Measurements from ENCODE around the gene TMEM266.

The TMEM266 gene

DNA sequence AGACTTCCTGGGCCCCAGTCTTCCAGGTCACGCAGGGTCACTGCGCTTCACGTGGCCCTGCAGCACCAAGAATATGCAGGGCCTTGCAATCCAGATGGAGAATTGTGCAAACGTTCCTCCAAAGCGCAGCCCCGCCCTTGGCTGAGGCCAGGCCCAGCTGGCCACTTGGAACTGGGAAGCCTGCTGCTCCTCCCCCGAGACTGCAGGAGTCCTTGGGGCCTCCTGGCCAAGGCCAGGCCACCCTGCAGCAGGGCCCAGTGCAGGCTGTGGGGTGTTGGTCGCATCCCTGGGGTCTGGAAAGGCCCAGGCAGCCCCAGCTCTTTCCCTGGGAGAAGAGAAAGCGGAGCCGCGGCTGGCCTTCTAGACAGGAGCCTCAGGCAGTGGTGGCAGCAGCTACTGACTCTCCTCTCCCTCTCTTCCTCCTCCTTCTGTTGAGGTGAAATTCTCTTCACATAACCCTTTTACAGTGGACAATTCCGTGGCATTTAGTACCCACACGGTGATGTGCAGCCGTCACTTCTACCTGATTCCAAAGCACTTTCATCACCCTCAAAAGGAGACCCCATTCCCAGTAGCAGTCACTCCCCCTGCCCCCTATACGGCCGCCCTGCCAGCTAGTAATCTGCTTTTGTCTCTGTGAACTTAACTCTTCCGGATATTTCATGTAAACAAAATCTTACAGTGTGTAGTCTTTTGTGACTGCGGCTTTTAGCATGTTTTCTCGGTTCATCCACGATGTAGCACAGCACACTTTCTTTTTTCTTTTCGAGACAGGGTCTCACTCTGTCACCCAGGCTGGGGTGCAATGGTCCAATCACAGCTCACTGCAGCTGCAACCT lies 103.9 kb downstream of the TMEM266 start:
- FAIRE-seq: no peak

GRCh38 chr15:76164602-76165001 lies 104.8 kb downstream of the TMEM266 start:
- no peak for FAIRE-seq

DNA sequence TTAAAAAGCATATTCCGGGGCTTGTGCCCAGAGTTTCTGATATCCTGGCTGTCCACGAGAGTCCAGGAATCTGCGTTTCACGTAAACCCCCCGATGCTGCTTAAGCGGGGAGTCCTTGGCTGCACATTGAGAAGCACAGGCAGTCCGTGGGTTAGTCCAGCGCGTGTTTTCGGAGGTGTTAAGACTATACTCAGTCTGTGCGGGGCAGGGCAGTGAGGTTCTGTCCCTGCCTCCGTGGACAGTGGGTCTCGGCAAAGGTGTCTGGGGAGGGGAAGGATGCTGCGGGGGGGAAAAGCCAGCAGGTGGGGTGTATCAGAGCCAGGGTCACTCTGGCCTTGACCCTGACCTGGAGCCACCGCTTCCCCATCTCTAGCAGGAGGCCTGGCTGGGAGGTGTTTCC lies 106.2 kb downstream of the TMEM266 start:
- FAIRE-seq: no peak

DNA sequence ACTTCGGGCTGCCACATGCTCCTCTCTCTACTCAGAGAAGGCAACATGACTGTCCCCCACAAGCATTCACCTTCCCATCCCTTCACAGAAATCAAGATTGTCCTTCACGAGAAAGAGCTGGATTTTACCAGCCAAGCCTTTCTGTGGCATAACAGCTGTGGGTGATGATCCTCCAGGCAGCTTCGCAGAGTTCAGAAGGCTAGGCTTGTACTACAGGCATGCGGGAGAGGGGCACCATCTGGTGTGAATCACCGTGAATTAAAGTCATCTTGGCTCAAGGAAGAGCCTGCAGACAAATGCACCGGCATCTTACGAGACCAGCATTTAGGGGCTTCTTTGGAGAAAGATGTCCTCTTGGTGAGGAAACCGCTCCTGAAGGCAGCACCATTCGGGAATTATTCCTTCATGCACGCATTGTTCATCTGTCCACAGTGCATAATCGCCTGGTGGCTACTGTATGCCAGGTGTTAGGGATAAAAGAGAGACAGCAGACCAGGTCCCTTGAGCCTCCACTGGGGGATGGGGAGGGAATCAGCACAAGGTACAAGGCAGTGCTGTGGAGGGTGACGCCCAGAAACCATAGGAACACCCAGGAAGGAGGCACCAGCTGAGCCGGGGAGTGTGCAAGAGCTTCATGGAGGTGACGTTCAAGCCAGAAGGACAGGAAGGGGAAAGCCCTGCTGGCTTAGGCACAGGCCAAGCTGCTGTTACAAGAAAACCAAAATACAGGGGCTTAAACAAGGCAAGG lies 108.6 kb downstream of the TMEM266 start:
- FAIRE-seq: no peak

GRCh38 chr15:76169018-76169417 lies 109.2 kb downstream of the TMEM266 start:
- no peak for FAIRE-seq

GRCh38 chr15:76169911-76170800 lies 110.4 kb downstream of the TMEM266 start:
- no peak for FAIRE-seq

- FAIRE-seq: no peak
Observed at GRCh38 chr15:76172782-76173181, 113.0 kb downstream of the TMEM266 start.

GRCh38 chr15:76173317-76173834 lies 113.6 kb downstream of the TMEM266 start:
- no peak for FAIRE-seq

GRCh38 chr15:76174654-76175053 lies 114.9 kb downstream of the TMEM266 start:
- FAIRE-seq: no peak

GRCh38 chr15:76175442-76175841 lies 115.7 kb downstream of the TMEM266 start:
- no peak for FAIRE-seq

- no peak for FAIRE-seq
Observed at GRCh38 chr15:76176059-76176458, 116.3 kb downstream of the TMEM266 start.

DNA sequence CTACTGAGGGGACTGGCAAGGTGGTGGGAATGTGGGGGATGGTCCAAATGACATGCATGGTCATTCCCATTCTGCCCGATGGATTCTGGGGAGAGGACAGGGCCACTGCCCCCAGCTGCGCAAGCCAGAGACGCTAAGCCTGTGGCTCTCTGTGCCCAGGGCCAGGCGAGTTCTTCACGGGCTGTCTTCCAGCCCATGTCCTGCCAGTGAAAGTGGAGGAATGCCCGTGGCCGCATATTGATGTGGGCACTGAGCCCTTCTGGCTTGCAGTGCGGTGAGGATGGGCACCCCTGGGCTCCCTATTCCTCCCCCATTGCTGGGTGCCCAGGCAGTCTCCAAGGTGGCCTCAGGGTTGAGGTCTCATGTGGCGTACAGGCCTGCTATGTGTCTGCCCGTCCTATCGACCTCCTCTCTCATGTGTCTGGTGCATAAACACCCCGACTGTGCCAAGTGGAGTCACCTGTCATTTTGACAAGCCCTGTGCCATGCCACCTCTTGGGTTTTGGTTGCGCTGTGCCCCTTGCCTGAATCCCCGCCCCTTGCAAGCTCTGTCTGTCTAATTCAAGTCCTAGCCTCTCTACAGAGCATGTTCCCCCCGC lies 116.8 kb downstream of the TMEM266 start:
- no peak for FAIRE-seq

- FAIRE-seq: no peak
Observed at GRCh38 chr15:76177491-76178040, 117.8 kb downstream of the TMEM266 start.

GRCh38 chr15:76178296-76179000 lies 118.7 kb downstream of the TMEM266 start:
- FAIRE-seq: no peak

DNA sequence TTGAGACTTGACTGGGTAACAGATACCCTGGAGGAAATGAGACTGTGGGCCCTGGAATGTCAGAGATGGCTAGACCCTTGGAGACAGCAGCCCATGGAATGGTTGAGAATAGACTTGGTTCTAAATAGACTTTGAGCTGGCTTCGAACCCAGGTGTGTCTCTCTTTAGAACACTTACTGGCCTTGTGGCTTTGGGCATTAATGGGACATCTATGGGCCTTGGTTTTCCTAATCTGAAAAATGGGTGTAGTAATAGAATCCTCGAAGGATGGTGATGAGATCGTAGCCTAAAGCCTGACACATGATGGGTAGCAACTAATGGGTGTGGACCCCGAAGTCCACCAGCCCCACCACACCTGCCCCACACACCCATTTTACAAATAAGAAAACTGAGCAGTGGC lies 119.2 kb downstream of the TMEM266 start:
- no peak for FAIRE-seq

DNA sequence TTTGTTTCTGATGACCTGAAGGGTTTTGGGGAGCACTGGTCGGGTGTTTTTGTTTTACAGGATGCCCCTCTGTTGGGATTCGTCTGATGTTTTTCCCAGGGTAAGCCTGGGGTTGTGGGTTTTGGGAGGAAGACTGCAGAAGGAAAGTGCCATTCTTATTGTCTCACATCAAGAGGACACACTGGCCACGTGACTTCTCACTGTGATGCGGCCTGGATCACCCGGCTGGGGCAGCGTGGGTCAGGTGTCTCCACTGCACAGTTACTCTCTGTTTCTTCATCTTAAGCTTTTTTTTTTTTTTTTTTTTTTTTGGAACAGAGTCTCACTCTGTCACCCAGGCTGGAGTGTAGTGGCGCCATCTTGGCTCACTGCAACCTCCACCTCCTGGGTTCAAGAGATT lies 120.5 kb downstream of the TMEM266 start:
- no peak for FAIRE-seq

- FAIRE-seq: no peak
Observed at GRCh38 chr15:76181705-76182107, 121.9 kb downstream of the TMEM266 start.

- FAIRE-seq: no peak
Observed at GRCh38 chr15:76183930-76184649, 124.3 kb downstream of the TMEM266 start.

DNA sequence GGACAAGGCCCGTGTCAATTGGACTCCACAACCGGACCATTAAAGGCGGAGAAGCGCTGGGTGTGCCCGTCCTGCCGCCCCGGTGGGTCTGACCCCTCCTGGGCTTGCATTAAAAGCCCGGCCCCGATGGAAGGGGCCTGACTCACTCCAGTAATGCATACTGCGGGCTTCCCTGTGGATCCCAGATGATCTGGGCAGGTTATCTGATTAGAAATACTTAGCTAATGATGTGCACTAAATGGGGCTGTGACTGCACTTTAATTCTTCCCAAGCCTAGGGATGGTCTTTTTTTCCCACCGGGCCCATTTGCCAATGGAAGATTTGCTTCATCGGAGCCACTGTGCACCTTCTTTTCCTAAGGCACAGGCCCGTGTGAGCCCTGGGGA lies 124.9 kb downstream of the TMEM266 start:
- no peak for FAIRE-seq

DNA sequence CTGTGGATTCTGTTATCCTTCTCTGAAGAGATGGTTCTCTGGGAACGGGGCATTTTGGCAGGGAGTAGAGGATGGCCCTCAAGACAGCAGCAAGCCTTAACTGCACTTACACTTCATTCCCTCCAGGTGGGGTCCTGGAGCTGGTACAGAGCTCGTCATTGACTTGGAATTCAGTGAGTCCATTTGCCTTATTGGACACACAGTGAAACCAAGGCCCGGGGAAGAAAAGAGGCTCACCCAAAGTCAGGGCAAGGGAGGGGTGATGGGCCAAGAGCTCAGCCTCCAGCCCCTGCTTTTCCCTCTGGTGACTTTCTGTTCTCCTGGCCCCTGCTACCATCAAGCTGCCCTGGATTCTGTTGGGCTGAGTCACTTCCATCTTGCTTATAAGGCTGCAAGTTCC lies 125.9 kb downstream of the TMEM266 start:
- FAIRE-seq: no peak

- no peak for FAIRE-seq
Observed at GRCh38 chr15:76187163-76187562, 127.4 kb downstream of the TMEM266 start.

All from islet of Langerhans (tissue), 1 donor.